Smooth muscle cell (in vitro differentiated cells): ENCODE data around the gene BMP2. TPM values are rescaled to one million over a fixed set of nuclear protein-coding genes. Genes with fewer than 3 reads are reported as not detected.
A peak's percentile ranks its signal among the peaks of the same experiment; 100 is the strongest.

Experiments
- DNase-seq: peaks from one replicate; lab custom pipeline; 2025; ENCODE audit not compliant: unreplicated experiment; lab: John Stamatoyannopoulos, UW
- H2AFZ ChIP-seq: fragments of 200-600 bp; sonication (generic); 2 replicates; pipeline ENCODE4 v1.6.0; 2016; ENCODE audit warnings: antibody characterized with exemption, low read depth, mild to moderate bottlenecking
- H3F3A ChIP-seq: fragments of 200-600 bp; sonication (generic); 2 replicates; pipeline ENCODE4 v1.6.0; 2017; ENCODE audit warnings: antibody characterized with exemption, low read depth
- H3K27ac ChIP-seq: fragments of 200-600 bp; sonication (generic); 2 replicates; pipeline ENCODE4 v1.5.1; 2016; ENCODE audit warnings: low read depth, mild to moderate bottlenecking
- H3K27me3 ChIP-seq: fragments of 200-600 bp; sonication (generic); 2 replicates; pipeline ENCODE4 v1.6.1; 2016; ENCODE audit warnings: low read depth, mild to moderate bottlenecking
- H3K36me3 ChIP-seq: fragments of 200-600 bp; sonication (generic); 2 replicates; pipeline ENCODE4 v1.5.1; 2016; ENCODE audit warnings: low read depth
- H3K4me1 ChIP-seq: fragments of 200-600 bp; sonication (generic); 2 replicates; pipeline ENCODE4 v1.5.1; 2016; ENCODE audit warnings: low read depth
- H3K4me2 ChIP-seq: fragments of 200-600 bp; sonication (generic); 2 replicates; pipeline ENCODE4 v1.6.0; 2016; ENCODE audit warnings: mild to moderate bottlenecking
- H3K4me3 ChIP-seq: fragments of 200-600 bp; sonication (generic); 2 replicates; pipeline ENCODE4 v1.5.1; 2016; ENCODE audit warnings: mild to moderate bottlenecking
- H3K79me2 ChIP-seq: fragments of 200-600 bp; sonication (generic); 2 replicates; pipeline ENCODE4 v1.6.0; 2016; ENCODE audit warnings: low read depth, mild to moderate bottlenecking
- H3K9ac ChIP-seq: fragments of 200-600 bp; sonication (generic); 2 replicates; pipeline ENCODE4 v1.6.0; 2016; ENCODE audit warnings: low read depth
- H3K9me3 ChIP-seq: fragments of 200-600 bp; sonication (generic); replicated peaks from 2 replicates; pipeline ENCODE4 v1.5.1; 2016; ENCODE audit warnings: low read depth
- H4K20me1 ChIP-seq: fragments of 200-600 bp; sonication (generic); 2 replicates; pipeline ENCODE4 v1.6.0; 2016; ENCODE audit warnings: low read depth
- CTCF ChIP-seq: fragments of 200-600 bp; sonication (generic); IDR thresholded peaks from 2 replicates; pipeline ENCODE4 v1.5.1; 2017; ENCODE audit warnings: borderline replicate concordance, mild to moderate bottlenecking, antibody characterized with exemption; ENCODE audit not compliant: insufficient read depth, poor library complexity, severe bottlenecking
- WGBS: methylation state at CpG from one replicate; pipeline ENCODE4 v1.1.7; 2016; ENCODE audit warnings: low lambda C conversion rate; 5-methylcytosine and 5-hydroxymethylcytosine counted together
- polyA plus RNA-seq: library from polyadenylated mRNA; unstranded; fragments of >200 nt; fragmentation: Nextera tagmentation; extraction: Ambion mirVana; gene quantifications from 2 replicates; pipeline ENCODE4 v1.2.1, GENCODE V29; 2016
- total RNA-seq: library from RNA; depleted of rRNA; stranded (reverse); fragments of >200 nt; gene quantifications from 2 replicates; pipeline ENCODE4 v1.2.3, GENCODE V29; 2014

The BMP2 gene
- total and polyA plus RNA-seq, 2 experiments from 2014 or later = 10.6 to 17.8 TPM

- Histone ChIP-seq H3K4me3 (no peak overlapping the region), H2AFZ (no peak overlapping the region), H3F3A (no peaks in the 10 kb centered on the region), H4K20me1 (peaks cover 7% of the 10 kb centered on the region), H3K4me2 (no peak overlapping the region), H3K27ac (no peak overlapping the region), H3K9ac (no peak overlapping the region), H3K27me3 (no peaks in the 10 kb centered on the region), H3K36me3 (no peaks in the 10 kb centered on the region), H3K79me2 (no peaks in the 10 kb centered on the region), H3K9me3 (no peaks in the 10 kb centered on the region), H3K4me1 (peaks cover 12% of the 10 kb centered on the region)
- no peak for DNase-seq
- 84% methylated on average over 5 of the region's 5 CpGs for WGBS
- TF ChIP-seq CTCF = no peak
These were observed 13.1 kb downstream of the BMP2 start for GRCh38 chr20:6780433-6781190.

GRCh38 chr20:6783752-6784151 is 16.3 kb downstream of the BMP2 start:
- 62% methylated on average over 5 of the region's 5 CpGs for WGBS
- Histone ChIP-seq H3K27me3 (no peaks in the 10 kb centered on the region), H3K27ac (peak overlapping the region; percentile 30), H3K9me3 (no peaks in the 10 kb centered on the region), H3K4me3 (no peak overlapping the region), H3K79me2 (no peaks in the 10 kb centered on the region), H3K4me2 (no peak overlapping the region), H2AFZ (peak overlapping the region; percentile 12), H4K20me1 (no peaks in the 10 kb centered on the region), H3K4me1 (peaks cover 12% of the 10 kb centered on the region), H3K36me3 (no peaks in the 10 kb centered on the region), H3F3A (no peaks in the 10 kb centered on the region), H3K9ac (no peak overlapping the region)
- DNase-seq = no peak
- TF ChIP-seq CTCF = no peak

- no peak for DNase-seq
- 69% methylated on average over 5 of the region's 5 CpGs for WGBS
- no peak overlapping the region for H3K4me3 ChIP-seq
- no peak overlapping the region for H3K9ac ChIP-seq
- peaks cover 12% of the 10 kb centered on the region for H3K4me1 ChIP-seq
- no peaks in the 10 kb centered on the region for H3F3A ChIP-seq
- no peaks in the 10 kb centered on the region for H3K79me2 ChIP-seq
- H4K20me1 ChIP-seq = no peaks in the 10 kb centered on the region
- H3K27ac ChIP-seq = peak overlapping the region; percentile 30
- H3K4me2 ChIP-seq = no peak overlapping the region
- H3K27me3 ChIP-seq = no peaks in the 10 kb centered on the region
- TF ChIP-seq CTCF = no peak
- H3K9me3 ChIP-seq = no peaks in the 10 kb centered on the region
- H2AFZ ChIP-seq = peak overlapping the region; percentile 12
- no peaks in the 10 kb centered on the region for H3K36me3 ChIP-seq
These were observed 16.7 kb downstream of the BMP2 start for GRCh38 chr20:6784210-6784631.

- Histone ChIP-seq H3K36me3 (no peaks in the 10 kb centered on the region), H3K4me3 (no peak overlapping the region), H3K4me2 (no peak overlapping the region), H3K27me3 (no peaks in the 10 kb centered on the region), H3K4me1 (peaks cover 12% of the 10 kb centered on the region), H3K9ac (no peak overlapping the region), H2AFZ (no peak overlapping the region), H3K9me3 (no peaks in the 10 kb centered on the region), H3K27ac (no peak overlapping the region), H4K20me1 (no peaks in the 10 kb centered on the region), H3K79me2 (no peaks in the 10 kb centered on the region), H3F3A (no peaks in the 10 kb centered on the region)
- no peak for TF ChIP-seq CTCF
- WGBS = 95% methylated on average over 3 of the region's 3 CpGs
- no peak for DNase-seq
These were observed 17.3 kb downstream of the BMP2 start for GRCh38 chr20:6784767-6785166.
